Smooth muscle cell (in vitro differentiated cells): ENCODE data around the gene RSPH1. TPM values are rescaled to one million over a fixed set of nuclear protein-coding genes. Genes with fewer than 3 reads are reported as not detected.

Experiments
- DNase-seq: peaks from one replicate; lab custom pipeline; 2025; ENCODE audit not compliant: unreplicated experiment; lab: John Stamatoyannopoulos, UW
- H2AFZ ChIP-seq: fragments of 200-600 bp; sonication (generic); 2 replicates; pipeline ENCODE4 v1.6.0; 2016; ENCODE audit warnings: antibody characterized with exemption, low read depth, mild to moderate bottlenecking
- H3F3A ChIP-seq: fragments of 200-600 bp; sonication (generic); 2 replicates; pipeline ENCODE4 v1.6.0; 2017; ENCODE audit warnings: antibody characterized with exemption, low read depth
- H3K27ac ChIP-seq: fragments of 200-600 bp; sonication (generic); 2 replicates; pipeline ENCODE4 v1.5.1; 2016; ENCODE audit warnings: low read depth, mild to moderate bottlenecking
- H3K27me3 ChIP-seq: fragments of 200-600 bp; sonication (generic); 2 replicates; pipeline ENCODE4 v1.6.1; 2016; ENCODE audit warnings: low read depth, mild to moderate bottlenecking
- H3K36me3 ChIP-seq: fragments of 200-600 bp; sonication (generic); 2 replicates; pipeline ENCODE4 v1.5.1; 2016; ENCODE audit warnings: low read depth
- H3K4me1 ChIP-seq: fragments of 200-600 bp; sonication (generic); 2 replicates; pipeline ENCODE4 v1.5.1; 2016; ENCODE audit warnings: low read depth
- H3K4me2 ChIP-seq: fragments of 200-600 bp; sonication (generic); 2 replicates; pipeline ENCODE4 v1.6.0; 2016; ENCODE audit warnings: mild to moderate bottlenecking
- H3K4me3 ChIP-seq: fragments of 200-600 bp; sonication (generic); 2 replicates; pipeline ENCODE4 v1.5.1; 2016; ENCODE audit warnings: mild to moderate bottlenecking
- H3K79me2 ChIP-seq: fragments of 200-600 bp; sonication (generic); 2 replicates; pipeline ENCODE4 v1.6.0; 2016; ENCODE audit warnings: low read depth, mild to moderate bottlenecking
- H3K9ac ChIP-seq: fragments of 200-600 bp; sonication (generic); 2 replicates; pipeline ENCODE4 v1.6.0; 2016; ENCODE audit warnings: low read depth
- H3K9me3 ChIP-seq: fragments of 200-600 bp; sonication (generic); replicated peaks from 2 replicates; pipeline ENCODE4 v1.5.1; 2016; ENCODE audit warnings: low read depth
- H4K20me1 ChIP-seq: fragments of 200-600 bp; sonication (generic); 2 replicates; pipeline ENCODE4 v1.6.0; 2016; ENCODE audit warnings: low read depth
- CTCF ChIP-seq: fragments of 200-600 bp; sonication (generic); IDR thresholded peaks from 2 replicates; pipeline ENCODE4 v1.5.1; 2017; ENCODE audit warnings: borderline replicate concordance, mild to moderate bottlenecking, antibody characterized with exemption; ENCODE audit not compliant: insufficient read depth, poor library complexity, severe bottlenecking
- WGBS: methylation state at CpG from one replicate; pipeline ENCODE4 v1.1.7; 2016; ENCODE audit warnings: low lambda C conversion rate; 5-methylcytosine and 5-hydroxymethylcytosine counted together
- polyA plus RNA-seq: library from polyadenylated mRNA; unstranded; fragments of >200 nt; fragmentation: Nextera tagmentation; extraction: Ambion mirVana; gene quantifications from 2 replicates; pipeline ENCODE4 v1.2.1, GENCODE V29; 2016
- total RNA-seq: library from RNA; depleted of rRNA; stranded (reverse); fragments of >200 nt; gene quantifications from 2 replicates; pipeline ENCODE4 v1.2.3, GENCODE V29; 2014

The RSPH1 gene
- total and polyA plus RNA-seq, 2 experiments from 2014 or later = 0.16 TPM; not detected in 1

- Histone ChIP-seq H3K4me2 (peak overlapping the region; percentile 65), H3F3A (peaks cover 10% of the 10 kb centered on the region), H3K27me3 (no peaks in the 10 kb centered on the region), H3K4me3 (peak overlapping the region; percentile 24), H3K4me1 (peaks cover 32% of the 10 kb centered on the region), H3K9ac (peak overlapping the region; percentile 87), H3K9me3 (no peaks in the 10 kb centered on the region), H3K79me2 (no peaks in the 10 kb centered on the region), H4K20me1 (no peaks in the 10 kb centered on the region), H3K27ac (peak overlapping the region; percentile 95), H3K36me3 (no peaks in the 10 kb centered on the region), H2AFZ (peak overlapping the region; percentile 73)
- TF ChIP-seq CTCF = no peak
- 89% methylated on average over 9 of the region's 9 CpGs for WGBS
- no peak for DNase-seq
Measured at GRCh38 chr21:42523941-42524340, 27.9 kb upstream of the RSPH1 start.

- H2AFZ ChIP-seq = no peak overlapping the region
- H3K4me2 ChIP-seq = no peak overlapping the region
- no peaks in the 10 kb centered on the region for H4K20me1 ChIP-seq
- no peaks in the 10 kb centered on the region for H3K27me3 ChIP-seq
- TF ChIP-seq CTCF = no peak
- no peaks in the 10 kb centered on the region for H3K79me2 ChIP-seq
- H3K9me3 ChIP-seq = no peaks in the 10 kb centered on the region
- no peaks in the 10 kb centered on the region for H3K36me3 ChIP-seq
- no peak overlapping the region for H3K4me3 ChIP-seq
- peaks cover 10% of the 10 kb centered on the region for H3F3A ChIP-seq
- H3K27ac ChIP-seq = peak overlapping the region; percentile 95
- DNase-seq = no peak
- 95% methylated on average over 7 of the region's 7 CpGs for WGBS
- H3K9ac ChIP-seq = no peak overlapping the region
- H3K4me1 ChIP-seq = peaks cover 32% of the 10 kb centered on the region
Measured at GRCh38 chr21:42523211-42523610, 27.2 kb upstream of the RSPH1 start.

- no peaks in the 10 kb centered on the region for H3K27me3 ChIP-seq
- DNase-seq = no peak
- no peaks in the 10 kb centered on the region for H3K9me3 ChIP-seq
- no peak overlapping the region for H3K4me3 ChIP-seq
- no peaks in the 10 kb centered on the region for H4K20me1 ChIP-seq
- no peak for TF ChIP-seq CTCF
- no peak overlapping the region for H3K4me2 ChIP-seq
- no peaks in the 10 kb centered on the region for H3K36me3 ChIP-seq
- peaks cover 10% of the 10 kb centered on the region for H3F3A ChIP-seq
- peaks cover 36% of the 10 kb centered on the region for H3K4me1 ChIP-seq
- no peaks in the 10 kb centered on the region for H3K79me2 ChIP-seq
- 100% methylated on average over 8 of the region's 8 CpGs for WGBS
- no peak overlapping the region for H3K27ac ChIP-seq
- H2AFZ ChIP-seq = no peak overlapping the region
- no peak overlapping the region for H3K9ac ChIP-seq
Measured at GRCh38 chr21:42522771-42523170, 26.7 kb upstream of the RSPH1 start.

- H3K4me2 ChIP-seq = no peak overlapping the region
- no peaks in the 10 kb centered on the region for H3K9me3 ChIP-seq
- TF ChIP-seq CTCF = no peak
- peaks cover 10% of the 10 kb centered on the region for H3F3A ChIP-seq
- H3K4me1 ChIP-seq = peaks cover 38% of the 10 kb centered on the region
- no peak for DNase-seq
- H3K79me2 ChIP-seq = no peaks in the 10 kb centered on the region
- H3K36me3 ChIP-seq = no peaks in the 10 kb centered on the region
- no peak overlapping the region for H3K9ac ChIP-seq
- no peak overlapping the region for H3K4me3 ChIP-seq
- 97% methylated on average over 14 of the region's 14 CpGs for WGBS
- H3K27me3 ChIP-seq = no peaks in the 10 kb centered on the region
- H3K27ac ChIP-seq = no peak overlapping the region
- H2AFZ ChIP-seq = no peak overlapping the region
- no peaks in the 10 kb centered on the region for H4K20me1 ChIP-seq
Measured at GRCh38 chr21:42522271-42522670, 26.2 kb upstream of the RSPH1 start.
